GM10847 (cell line): Measurements from ENCODE around the gene NOB1.

Source experiments
- POLR2A ChIP-seq: IDR thresholded peaks from 2 replicates; pipeline ENCODE4 v1.6.1; 2011; ENCODE audit not compliant: insufficient read length; ENCODE audit errors: extremely low read depth

NOB1 gene

GRCh38 chr16:69726313-69727060 is 28.2 kb downstream of the NOB1 start, which contains the start of gene NQO1:
TSS of gene NQO1 (minus strand) at chr16:69726560. CDS start at chr16:69726439, 121 bp downstream.
- TF ChIP-seq POLR2A: peak; percentile 67

GRCh38 chr16:69725480-69726312 is 29.0 kb downstream of the NOB1 start:
- TF ChIP-seq POLR2A: no peak

- TF ChIP-seq POLR2A: no peak
Observed at GRCh38 chr16:69724981-69725479, 29.7 kb downstream of the NOB1 start.

- no peak for TF ChIP-seq POLR2A
Observed at GRCh38 chr16:69724414-69724873, 30.3 kb downstream of the NOB1 start.

- TF ChIP-seq POLR2A: no peak
Observed at GRCh38 chr16:69721441-69721957, 33.2 kb downstream of the NOB1 start.

- no peak for TF ChIP-seq POLR2A
Observed at GRCh38 chr16:69720822-69721430, 33.8 kb downstream of the NOB1 start.

- TF ChIP-seq POLR2A: no peak
Observed at GRCh38 chr16:69718111-69718764, 36.5 kb downstream of the NOB1 start.

- no peak for TF ChIP-seq POLR2A
Observed at GRCh38 chr16:69717066-69717465, 37.7 kb downstream of the NOB1 start.

GRCh38 chr16:69712914-69713581 is 41.7 kb downstream of the NOB1 start:
- TF ChIP-seq POLR2A: no peak

GRCh38 chr16:69712277-69712676 is 42.4 kb downstream of the NOB1 start:
- no peak for TF ChIP-seq POLR2A

GRCh38 chr16:69711115-69711740 is 43.5 kb downstream of the NOB1 start:
- TF ChIP-seq POLR2A: no peak

GRCh38 chr16:69709456-69710084 is 45.2 kb downstream of the NOB1 start:
- TF ChIP-seq POLR2A: no peak

- TF ChIP-seq POLR2A: no peak
Observed at GRCh38 chr16:69707920-69708683, 46.6 kb downstream of the NOB1 start.

GRCh38 chr16:69706975-69707340 is 47.8 kb downstream of the NOB1 start:
- no peak for TF ChIP-seq POLR2A
